Measurements from ENCODE around the gene MYL7.

DNA sequence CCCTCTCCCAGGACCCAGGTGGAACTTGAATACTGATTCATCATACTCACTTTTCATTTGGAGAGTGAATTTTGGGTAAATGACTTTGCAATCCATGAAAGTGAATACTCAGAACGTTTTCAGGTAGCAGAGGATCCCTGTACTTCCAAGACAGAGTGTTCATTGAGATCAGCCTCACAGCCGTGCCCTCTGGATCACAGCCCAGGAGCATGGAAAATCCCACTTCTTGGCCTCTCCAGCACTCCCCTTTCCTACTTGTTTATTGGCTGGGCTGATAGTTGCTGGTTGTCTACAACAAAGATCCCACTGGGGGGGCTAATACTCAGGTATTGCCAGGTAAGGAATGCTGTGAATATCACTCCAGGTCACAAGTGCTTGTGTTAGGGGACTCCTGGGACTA, 42.3 kb upstream of the MYL7 start:
- TF ChIP-seq FOSL1 (IDR thresholded peaks at IDR 0.05; ENCODE audit: low read depth) = no peak
- TF ChIP-seq SRF (IDR thresholded peaks at IDR 0.05; ENCODE audit: low read depth) = no peak
- no peak for TF ChIP-seq POLR2A (IDR thresholded peaks at IDR 0.05; ENCODE audit: borderline replicate concordance, extremely low read depth, insufficient read depth, insufficient read length)
- no peak for TF ChIP-seq SP1 (IDR thresholded peaks at IDR 0.05; ENCODE audit: low read depth)
- TF ChIP-seq, protein P1, sequence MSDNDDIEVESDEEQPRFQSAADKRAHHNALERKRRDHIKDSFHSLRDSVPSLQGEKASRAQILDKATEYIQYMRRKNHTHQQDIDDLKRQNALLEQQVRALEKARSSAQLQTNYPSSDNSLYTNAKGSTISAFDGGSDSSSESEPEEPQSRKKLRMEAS (IDR thresholded peaks at IDR 0.05) = no peak
- TF ChIP-seq, protein P2, sequence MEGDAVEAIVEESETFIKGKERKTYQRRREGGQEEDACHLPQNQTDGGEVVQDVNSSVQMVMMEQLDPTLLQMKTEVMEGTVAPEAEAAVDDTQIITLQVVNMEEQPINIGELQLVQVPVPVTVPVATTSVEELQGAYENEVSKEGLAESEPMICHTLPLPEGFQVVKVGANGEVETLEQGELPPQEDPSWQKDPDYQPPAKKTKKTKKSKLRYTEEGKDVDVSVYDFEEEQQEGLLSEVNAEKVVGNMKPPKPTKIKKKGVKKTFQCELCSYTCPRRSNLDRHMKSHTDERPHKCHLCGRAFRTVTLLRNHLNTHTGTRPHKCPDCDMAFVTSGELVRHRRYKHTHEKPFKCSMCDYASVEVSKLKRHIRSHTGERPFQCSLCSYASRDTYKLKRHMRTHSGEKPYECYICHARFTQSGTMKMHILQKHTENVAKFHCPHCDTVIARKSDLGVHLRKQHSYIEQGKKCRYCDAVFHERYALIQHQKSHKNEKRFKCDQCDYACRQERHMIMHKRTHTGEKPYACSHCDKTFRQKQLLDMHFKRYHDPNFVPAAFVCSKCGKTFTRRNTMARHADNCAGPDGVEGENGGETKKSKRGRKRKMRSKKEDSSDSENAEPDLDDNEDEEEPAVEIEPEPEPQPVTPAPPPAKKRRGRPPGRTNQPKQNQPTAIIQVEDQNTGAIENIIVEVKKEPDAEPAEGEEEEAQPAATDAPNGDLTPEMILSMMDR (IDR thresholded peaks at IDR 0.05 in 2 of 3, conservative IDR thresholded peaks at IDR 0.05 in 1 of 3; ENCODE audit: borderline replicate concordance in 1 of 3, insufficient read depth in 1 of 3, low read depth in 2 of 3, low read length in 2 of 3) = no peak
- TF ChIP-seq YY1 (IDR thresholded peaks at IDR 0.05; ENCODE audit: extremely low read depth, insufficient replicate concordance, low read depth, low read length) = no peak
- no peak for TF ChIP-seq JUND (IDR thresholded peaks at IDR 0.05)

Data from HCT116 (cell line).